GM12878 (cell line): ENCODE data around the gene PIM2. TPM values are rescaled to one million over a fixed set of nuclear protein-coding genes. Genes with fewer than 3 reads are reported as not detected.

ENCODE experiments used
- CUX1 ChIP-seq: IDR thresholded peaks from 2 replicates; pipeline ENCODE4 v1.6.1; 2012; ENCODE audit warnings: improper control_type of control experiment, low read depth, low read length; ENCODE audit not compliant: insufficient replicate concordance
- EED ChIP-seq: sonication (generic); IDR thresholded peaks from 2 replicates; pipeline ENCODE4 v1.6.1; 2016; ENCODE audit warnings: antibody characterized with exemption, low read depth
- IKZF2 ChIP-seq, 2 experiments: fragments of 450-650 bp; IDR thresholded peaks; 2 replicates each; pipeline ENCODE4 v1.6.1; 2017; ENCODE audit warnings: mild to moderate bottlenecking in 2 of 2, moderate library complexity in 2 of 2
- MXI1 ChIP-seq: fragments of 150-350 bp; IDR thresholded peaks from 2 replicates; pipeline ENCODE4 v1.6.1; 2011; ENCODE audit warnings: low read depth, mild to moderate bottlenecking, inconsistent platforms, low read length, improper control_type of control experiment
- NFYA ChIP-seq: IDR thresholded peaks from 2 replicates; pipeline ENCODE4 v1.6.1; 2011; ENCODE audit warnings: low read depth, mild to moderate bottlenecking, low read length, improper control_type of control experiment, borderline replicate concordance
- PBX3 ChIP-seq: IDR thresholded peaks from 2 replicates; pipeline ENCODE4 v1.6.1; 2011; ENCODE audit warnings: mild to moderate bottlenecking, low read depth, low read length, moderate library complexity; ENCODE audit not compliant: insufficient replicate concordance
- POLR2AphosphoS2 ChIP-seq: IDR thresholded peaks from 2 replicates; pipeline ENCODE4 v1.6.1; 2011; ENCODE audit warnings: low read depth, mild to moderate bottlenecking, low read length, improper control_type of control experiment, moderate library complexity
- SIX5 ChIP-seq: IDR thresholded peaks from 2 replicates; pipeline ENCODE4 v1.6.1; 2011; ENCODE audit warnings: mild to moderate bottlenecking, low read depth, low read length, moderate library complexity; ENCODE audit not compliant: severe bottlenecking
- ZBED1 ChIP-seq: IDR thresholded peaks from 2 replicates; pipeline ENCODE4 v1.6.1; 2016; ENCODE audit warnings: borderline replicate concordance
- ZNF384 ChIP-seq: IDR thresholded peaks from 2 replicates; pipeline ENCODE4 v1.6.1; 2012; ENCODE audit warnings: low read depth, mild to moderate bottlenecking, low read length, improper control_type of control experiment, borderline replicate concordance
- polyA plus RNA-seq, 11 experiments: library from polyadenylated mRNA; depleted of rRNA in 4 of 11; unstranded in 6 of 11; stranded (reverse) in 5 of 11; fragments of >200 nt; fragmentation: Nextera tagmentation in 4 of 11; fragmentation: Illumina TruSeq in 1 of 11; extraction: Ambion mirVana in 4 of 11; extraction: Trizol in 1 of 11; gene quantifications; 1 replicate in 1 of 11; 2 replicates in 10 of 11; pipeline versions ENCODE4 v1.2.1 to v1.2.3, GENCODE V29; 2011 to 2016; ENCODE audit warnings: inconsistent platforms in 2 of 11, missing spikeins in 2 of 11, low read depth in 1 of 11
- total RNA-seq, 4 experiments: library from RNA; depleted of rRNA in 3 of 4; stranded (reverse); fragments of >200 nt in 3 of 4; fragmentation: Illumina TruSeq in 1 of 4; extraction: Trizol in 1 of 4; gene quantifications; 2 replicates each; pipeline versions ENCODE4 v1.2.1 to v1.2.3, GENCODE V29; 2013 to 2021
- TF ChIP-seq, protein P1 (sequence below): IDR thresholded peaks from 2 replicates; pipeline ENCODE4 v1.6.1; 2011; ENCODE audit warnings: low read depth, mild to moderate bottlenecking, low read length, moderate library complexity, borderline replicate concordance; ENCODE audit errors: extremely low read depth
- TF ChIP-seq, protein P2 (sequence below): IDR thresholded peaks from 2 replicates; pipeline ENCODE4 v1.6.1; 2012; ENCODE audit warnings: mild to moderate bottlenecking, low read depth, low read length

The PIM2 gene
- total and polyA plus RNA-seq, 10 of the 15 experiments (the other 5 are each of a cell fraction or from before 2014, with no cell fraction given) = 19.2 to 96.8 (median 32.3) TPM

GRCh38 chrX:48897625-48898306, 21.1 kb downstream of the PIM2 start, which contains the start of the genes PQBP1 and TIMM17B (continued):
- TF ChIP-seq, protein P1, sequence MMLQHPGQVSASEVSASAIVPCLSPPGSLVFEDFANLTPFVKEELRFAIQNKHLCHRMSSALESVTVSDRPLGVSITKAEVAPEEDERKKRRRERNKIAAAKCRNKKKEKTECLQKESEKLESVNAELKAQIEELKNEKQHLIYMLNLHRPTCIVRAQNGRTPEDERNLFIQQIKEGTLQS = no peak
- TF ChIP-seq PBX3 = peak; percentile 85
- TF ChIP-seq, protein P2, sequence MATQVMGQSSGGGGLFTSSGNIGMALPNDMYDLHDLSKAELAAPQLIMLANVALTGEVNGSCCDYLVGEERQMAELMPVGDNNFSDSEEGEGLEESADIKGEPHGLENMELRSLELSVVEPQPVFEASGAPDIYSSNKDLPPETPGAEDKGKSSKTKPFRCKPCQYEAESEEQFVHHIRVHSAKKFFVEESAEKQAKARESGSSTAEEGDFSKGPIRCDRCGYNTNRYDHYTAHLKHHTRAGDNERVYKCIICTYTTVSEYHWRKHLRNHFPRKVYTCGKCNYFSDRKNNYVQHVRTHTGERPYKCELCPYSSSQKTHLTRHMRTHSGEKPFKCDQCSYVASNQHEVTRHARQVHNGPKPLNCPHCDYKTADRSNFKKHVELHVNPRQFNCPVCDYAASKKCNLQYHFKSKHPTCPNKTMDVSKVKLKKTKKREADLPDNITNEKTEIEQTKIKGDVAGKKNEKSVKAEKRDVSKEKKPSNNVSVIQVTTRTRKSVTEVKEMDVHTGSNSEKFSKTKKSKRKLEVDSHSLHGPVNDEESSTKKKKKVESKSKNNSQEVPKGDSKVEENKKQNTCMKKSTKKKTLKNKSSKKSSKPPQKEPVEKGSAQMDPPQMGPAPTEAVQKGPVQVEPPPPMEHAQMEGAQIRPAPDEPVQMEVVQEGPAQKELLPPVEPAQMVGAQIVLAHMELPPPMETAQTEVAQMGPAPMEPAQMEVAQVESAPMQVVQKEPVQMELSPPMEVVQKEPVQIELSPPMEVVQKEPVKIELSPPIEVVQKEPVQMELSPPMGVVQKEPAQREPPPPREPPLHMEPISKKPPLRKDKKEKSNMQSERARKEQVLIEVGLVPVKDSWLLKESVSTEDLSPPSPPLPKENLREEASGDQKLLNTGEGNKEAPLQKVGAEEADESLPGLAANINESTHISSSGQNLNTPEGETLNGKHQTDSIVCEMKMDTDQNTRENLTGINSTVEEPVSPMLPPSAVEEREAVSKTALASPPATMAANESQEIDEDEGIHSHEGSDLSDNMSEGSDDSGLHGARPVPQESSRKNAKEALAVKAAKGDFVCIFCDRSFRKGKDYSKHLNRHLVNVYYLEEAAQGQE = no peak
- TF ChIP-seq EED = no peak; the same call in 1 of the 2 replicates
- TF ChIP-seq POLR2AphosphoS2 = peak; percentile 90
- TF ChIP-seq MXI1 = peak; percentile 14; the same call in 1 of the 2 replicates
- no peak for TF ChIP-seq IKZF2 (IDR thresholded peaks at IDR 0.05)
- peak; percentile 26 for TF ChIP-seq SIX5
- TF ChIP-seq ZBED1 = 0 out of 2 replicates have a peak, but pooled peaks have one; percentile 46
- TF ChIP-seq NFYA = no peak
- no peak for TF ChIP-seq CUX1
- no peak for TF ChIP-seq ZNF384
